Measurements from ENCODE around the gene P2RX3.
A peak's percentile ranks its signal among the peaks of the same experiment; 100 is the strongest.

P2RX3 gene

GRCh38 chr11:57323855-57324153, 14.3 kb upstream of the P2RX3 start:
- no peak for TF ChIP-seq CTCF (conservative IDR thresholded peaks at IDR 0.05)
- peak overlapping the region; percentile 88 for H3K27ac ChIP-seq

GRCh38 chr11:57324154-57324885, 13.8 kb upstream of the P2RX3 start:
- TF ChIP-seq CTCF (conservative IDR thresholded peaks at IDR 0.05), result no peak
- H3K27ac ChIP-seq, result peak overlapping the region; percentile 88

- peak within 1 kb of the TSS; percentile 88 for H3K27ac ChIP-seq
- TF ChIP-seq CTCF (conservative IDR thresholded peaks at IDR 0.05), result no peak
These were observed 13.0 kb upstream of the P2RX3 start, which contains the start of gene TNKS1BP1 for GRCh38 chr11:57324886-57325734. Gene TNKS1BP1, minus strand, starts transcription at chr11:57324952. Its CDS starts 3,067 bp downstream, at chr11:57321885.

GRCh38 chr11:57325735-57326048, 12.5 kb upstream of the P2RX3 start:
- peak overlapping the region; percentile 88 for H3K27ac ChIP-seq
- TF ChIP-seq CTCF (conservative IDR thresholded peaks at IDR 0.05), result no peak

GRCh38 chr11:57327721-57328120, 10.4 kb upstream of the P2RX3 start:
- no peak for TF ChIP-seq CTCF (conservative IDR thresholded peaks at IDR 0.05)
- peak overlapping the region; percentile 88 for H3K27ac ChIP-seq

- no peak overlapping the region for H3K27ac ChIP-seq
- no peak for TF ChIP-seq CTCF (conservative IDR thresholded peaks at IDR 0.05)
These were observed 8.1 kb upstream of the P2RX3 start for GRCh38 chr11:57330029-57330428.

- H3K27ac ChIP-seq, result no peak overlapping the region
- TF ChIP-seq CTCF (conservative IDR thresholded peaks at IDR 0.05), result no peak
These were observed 6.4 kb upstream of the P2RX3 start for GRCh38 chr11:57331720-57332119.

All from VCaP (cell line).